Subcutaneous abdominal adipose tissue (tissue), 5 donors: ENCODE measurements around the gene PNLIPRP3.

Experiments used
- H3K27ac ChIP-seq: one replicate; pipeline ENCODE4 v1.7.0; 2013; ENCODE audit warnings: low read depth, mild to moderate bottlenecking, inconsistent platforms, low read length, moderate library complexity
- H3K27me3 ChIP-seq, 5 donors: one replicate each; pipeline ENCODE4 v1.7.0; 2013; ENCODE audit warnings: low read length in 5 of 5, inconsistent platforms in 1 of 5; ENCODE audit not compliant: control insufficient read depth in 5 of 5, insufficient read depth in 4 of 5
- H3K36me3 ChIP-seq, 5 donors: one replicate each; pipeline ENCODE4 v1.7.0; 2013; ENCODE audit warnings: low read length in 5 of 5; ENCODE audit not compliant: control insufficient read depth in 5 of 5, insufficient read depth in 5 of 5
- H3K4me1 ChIP-seq, 5 donors: one replicate each; pipeline ENCODE4 v1.7.0; 2013; ENCODE audit warnings: low read length in 5 of 5, mild to moderate bottlenecking in 3 of 5, moderate library complexity in 1 of 5; ENCODE audit not compliant: control insufficient read depth in 5 of 5, insufficient read depth in 5 of 5
- H3K4me3 ChIP-seq, 5 donors: one replicate each; pipeline ENCODE4 v1.7.0; 2013; ENCODE audit warnings: low read length in 5 of 5, low read depth in 1 of 5
- H3K9ac ChIP-seq, 5 donors: one replicate each; pipeline ENCODE4 v1.7.0; 2013; ENCODE audit warnings: low read length in 5 of 5, mild to moderate bottlenecking in 4 of 5, moderate library complexity in 3 of 5
- H3K9me3 ChIP-seq, 5 donors: one replicate each; pipeline ENCODE4 v1.7.0; 2013; ENCODE audit warnings: low read length in 5 of 5; ENCODE audit not compliant: control insufficient read depth in 5 of 5
- donor health status: healthy.
- donor health status: healthy.
- donor health status: healthy.
- donor health status: healthy.
- donor health status: healthy.

Gene PNLIPRP3

GRCh38 chr10:116450861-116451260 is 23.2 kb downstream of the PNLIPRP3 start:
- Histone ChIP-seq H3K36me3 (no peaks in the 10 kb centered on the region), H3K9me3 (peaks cover 0 to 7% (median 5%) of the 10 kb centered on the region in 5 donors), H3K4me1 (no peaks in the 10 kb centered on the region), H3K27ac (no peak overlapping the region), H3K27me3 (no peaks in the 10 kb centered on the region), H3K9ac (no peak overlapping the region), H3K4me3 (no peak overlapping the region)

DNA sequence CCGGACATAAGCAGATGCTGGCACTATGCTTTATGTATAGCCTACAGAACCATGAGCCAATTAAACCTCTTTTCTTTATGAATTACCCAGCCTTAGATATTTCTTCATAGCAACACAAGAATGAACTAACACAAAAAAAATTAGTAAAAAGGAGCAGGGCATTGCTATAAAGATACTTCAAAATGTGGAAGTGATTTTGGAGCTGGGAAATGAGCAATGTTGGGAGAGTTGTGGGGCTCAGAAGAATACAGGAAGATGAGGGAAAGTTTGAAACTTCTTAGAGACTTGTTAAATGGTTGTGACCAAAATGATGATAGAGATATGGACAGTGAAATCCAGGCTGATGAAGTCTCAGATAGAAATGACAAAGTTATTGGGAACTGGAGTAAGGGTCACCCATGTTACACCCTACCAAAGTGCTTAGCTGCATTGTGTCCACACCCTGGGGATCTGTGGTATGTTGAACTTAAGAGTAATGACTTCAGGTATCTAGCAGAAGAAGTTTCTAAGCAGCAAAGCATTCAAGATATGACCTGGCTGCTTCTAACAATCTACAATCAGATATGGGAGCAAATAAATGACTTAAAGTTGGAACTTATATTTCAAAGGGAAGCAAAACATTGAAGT is 24.2 kb downstream of the PNLIPRP3 start:
- H3K9me3 ChIP-seq = peaks cover 0 to 7% (median 5%) of the 10 kb centered on the region in 5 donors
- no peaks in the 10 kb centered on the region for H3K4me1 ChIP-seq
- H3K36me3 ChIP-seq = no peaks in the 10 kb centered on the region
- H3K4me3 ChIP-seq = no peak overlapping the region
- no peaks in the 10 kb centered on the region for H3K27me3 ChIP-seq
- H3K9ac ChIP-seq = no peak overlapping the region
- H3K27ac ChIP-seq = no peak overlapping the region

DNA sequence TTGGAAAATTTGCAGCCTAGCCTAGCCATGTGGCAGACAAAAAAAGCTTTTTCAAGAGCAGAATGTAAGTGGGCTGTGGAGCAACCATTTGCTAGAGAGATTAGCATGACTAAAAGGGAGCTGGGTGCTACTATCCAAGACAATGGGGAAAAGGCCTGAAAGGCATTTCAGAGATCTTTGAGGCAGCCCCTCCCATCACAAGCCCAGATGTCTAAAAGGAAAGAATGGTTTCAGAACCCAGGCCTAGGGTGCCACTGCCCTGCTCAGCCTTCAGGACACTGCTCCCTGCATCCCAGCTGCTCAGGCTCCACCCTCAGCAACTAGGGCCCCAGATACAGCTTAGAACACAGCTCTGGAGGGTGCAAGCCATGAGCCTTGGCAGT is 24.7 kb downstream of the PNLIPRP3 start:
- Histone ChIP-seq H3K4me3 (no peak overlapping the region), H3K36me3 (no peaks in the 10 kb centered on the region), H3K27me3 (no peaks in the 10 kb centered on the region), H3K27ac (no peak overlapping the region), H3K9ac (no peak overlapping the region), H3K4me1 (no peaks in the 10 kb centered on the region), H3K9me3 (peaks cover 0 to 7% (median 5%) of the 10 kb centered on the region in 5 donors)

GRCh38 chr10:116457488-116457887 is 29.8 kb downstream of the PNLIPRP3 start:
- Histone ChIP-seq H3K9ac (no peak overlapping the region), H3K9me3 (peaks cover 0 to 3% (median 2%) of the 10 kb centered on the region in 5 donors), H3K4me3 (no peak overlapping the region), H3K4me1 (no peaks in the 10 kb centered on the region), H3K36me3 (no peaks in the 10 kb centered on the region), H3K27me3 (no peaks in the 10 kb centered on the region), H3K27ac (no peak overlapping the region)

DNA sequence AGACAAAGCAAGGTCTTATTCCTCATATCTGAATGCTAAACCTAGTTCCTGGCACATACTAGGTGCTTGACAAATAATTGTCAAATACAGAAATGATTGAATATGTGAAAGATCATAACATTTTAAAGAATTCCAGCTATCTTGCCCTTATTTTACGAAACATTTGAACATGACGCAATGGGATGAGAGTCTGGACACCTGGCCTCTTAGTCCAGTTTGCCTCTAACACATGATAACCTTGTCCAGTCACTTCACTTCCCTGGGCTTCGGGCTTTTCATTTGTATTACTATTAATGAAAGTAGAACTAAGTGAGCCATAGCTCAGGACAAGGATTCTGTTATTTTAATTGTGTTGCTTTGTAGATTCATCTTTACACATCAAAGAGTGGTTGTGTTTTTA is 32.6 kb downstream of the PNLIPRP3 start:
- Histone ChIP-seq H3K4me3 (no peak overlapping the region), H3K4me1 (no peaks in the 10 kb centered on the region), H3K27me3 (no peaks in the 10 kb centered on the region), H3K9ac (no peak overlapping the region), H3K27ac (no peak overlapping the region), H3K36me3 (no peaks in the 10 kb centered on the region), H3K9me3 (no peaks in the 10 kb centered on the region)

DNA sequence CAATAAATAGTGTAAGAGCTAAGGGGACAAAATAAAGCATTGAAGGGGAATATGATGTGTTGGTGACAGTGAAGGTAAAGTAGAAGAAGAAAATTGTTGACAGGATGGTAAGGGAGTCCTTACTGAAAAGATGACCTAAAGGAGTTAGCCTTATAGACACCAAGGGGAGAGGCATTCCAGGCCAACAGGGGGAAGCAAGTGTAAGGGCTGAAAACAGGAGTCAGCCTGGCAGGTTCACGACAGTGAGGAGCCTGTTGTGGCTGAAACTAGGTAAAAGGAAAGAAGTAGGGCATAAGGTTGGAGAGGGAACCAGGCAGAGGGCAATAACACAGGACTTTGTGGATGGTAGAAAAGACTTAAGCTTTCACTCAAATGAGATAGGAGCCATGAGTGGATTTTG is 34.0 kb downstream of the PNLIPRP3 start:
- no peaks in the 10 kb centered on the region for H3K36me3 ChIP-seq
- no peak overlapping the region for H3K9ac ChIP-seq
- H3K27ac ChIP-seq = no peak overlapping the region
- H3K4me3 ChIP-seq = no peak overlapping the region
- no peaks in the 10 kb centered on the region for H3K4me1 ChIP-seq
- H3K9me3 ChIP-seq = no peaks in the 10 kb centered on the region
- no peaks in the 10 kb centered on the region for H3K27me3 ChIP-seq

DNA sequence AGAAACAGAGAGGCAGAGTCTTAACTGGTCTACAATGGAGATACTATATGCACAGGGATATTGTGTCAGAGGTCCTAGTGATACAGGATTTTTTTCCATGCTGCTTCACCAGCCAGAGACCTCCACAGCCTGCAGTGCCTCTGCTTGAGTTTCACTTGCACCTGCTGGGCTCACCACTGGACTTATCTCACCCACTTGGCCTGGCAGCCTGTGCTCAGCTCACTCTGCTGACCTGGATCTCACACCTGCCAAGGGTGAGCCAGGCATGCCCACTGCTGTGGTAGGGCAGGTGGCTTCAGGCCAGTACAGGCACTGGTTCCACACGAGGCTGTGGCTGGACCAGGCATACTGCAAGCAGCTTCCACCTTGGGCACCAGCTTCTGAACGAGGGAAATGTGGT is 36.6 kb downstream of the PNLIPRP3 start:
- Histone ChIP-seq H3K4me3 (no peak overlapping the region), H3K36me3 (no peaks in the 10 kb centered on the region), H3K9ac (no peak overlapping the region), H3K9me3 (no peaks in the 10 kb centered on the region), H3K27me3 (no peaks in the 10 kb centered on the region), H3K4me1 (no peaks in the 10 kb centered on the region), H3K27ac (no peak overlapping the region)

GRCh38 chr10:116465546-116465945 is 37.9 kb downstream of the PNLIPRP3 start:
- Histone ChIP-seq H3K27ac (no peak overlapping the region), H3K9ac (no peak overlapping the region), H3K36me3 (no peaks in the 10 kb centered on the region), H3K4me3 (no peak overlapping the region), H3K27me3 (no peaks in the 10 kb centered on the region), H3K9me3 (no peaks in the 10 kb centered on the region), H3K4me1 (no peaks in the 10 kb centered on the region)

DNA sequence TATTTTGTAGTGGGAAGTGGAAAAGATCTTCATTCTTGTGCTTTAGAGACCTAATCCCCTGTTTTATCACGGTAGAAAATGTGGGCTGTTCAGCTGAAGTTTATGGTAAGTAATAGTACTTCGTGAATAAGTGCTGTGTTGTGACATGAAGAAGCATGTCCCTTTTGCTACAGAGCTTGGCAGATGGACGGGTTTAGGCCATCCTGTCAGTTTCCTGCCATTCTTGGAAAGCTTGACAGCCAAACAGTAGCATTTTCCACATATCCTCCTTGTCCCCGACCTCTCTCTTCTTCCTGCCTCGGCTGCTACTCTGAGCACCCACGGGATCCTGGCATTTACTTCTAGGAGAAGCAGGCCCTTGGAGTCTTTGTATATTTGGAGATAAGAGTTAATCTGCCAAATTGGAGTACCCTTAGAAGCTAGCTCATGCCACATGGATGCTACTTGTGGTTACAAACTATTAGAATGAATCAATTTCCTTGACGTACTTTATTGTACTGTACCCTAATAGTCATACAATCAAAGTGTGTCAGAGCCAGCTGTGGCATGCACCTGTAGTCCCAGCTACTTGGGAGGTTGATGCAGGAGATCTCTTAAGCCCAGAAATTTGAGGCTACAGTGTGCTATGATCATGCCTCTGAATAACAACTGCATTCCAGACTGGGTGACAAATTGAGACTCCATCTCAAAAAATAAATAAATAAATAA is 39.2 kb downstream of the PNLIPRP3 start:
- Histone ChIP-seq H3K9ac (no peak overlapping the region), H3K27me3 (no peaks in the 10 kb centered on the region), H3K36me3 (no peaks in the 10 kb centered on the region), H3K27ac (no peak overlapping the region), H3K4me1 (no peaks in the 10 kb centered on the region), H3K9me3 (no peaks in the 10 kb centered on the region), H3K4me3 (no peak overlapping the region)

DNA sequence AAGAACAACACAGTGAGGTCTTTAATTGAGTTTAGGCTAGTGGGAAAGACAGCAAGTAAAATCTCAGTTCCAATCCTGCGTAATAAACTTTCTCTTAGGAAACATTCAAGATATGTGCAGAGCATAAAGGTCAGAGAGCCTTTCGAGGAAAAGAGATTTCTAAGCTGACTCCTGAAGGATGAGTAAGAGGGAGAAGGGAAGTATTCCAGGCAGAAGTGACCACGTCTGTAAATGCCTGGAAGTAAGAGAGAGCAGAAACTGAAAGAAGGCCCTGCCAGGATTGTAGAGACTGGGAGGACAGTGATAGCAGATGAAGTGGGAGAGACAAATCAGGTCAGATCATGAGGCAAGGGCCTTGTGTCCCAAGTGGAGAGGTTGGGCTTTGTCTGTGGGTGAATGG is 41.8 kb downstream of the PNLIPRP3 start:
- no peaks in the 10 kb centered on the region for H3K27me3 ChIP-seq
- H3K4me1 ChIP-seq = no peaks in the 10 kb centered on the region
- no peak overlapping the region for H3K27ac ChIP-seq

More for the DNA sequence above, 41.8 kb downstream of the PNLIPRP3 start:
- H3K9ac ChIP-seq = no peak overlapping the region
- H3K9me3 ChIP-seq = no peaks in the 10 kb centered on the region
- no peak overlapping the region for H3K4me3 ChIP-seq
- no peaks in the 10 kb centered on the region for H3K36me3 ChIP-seq
